Keratinocyte (primary cell): ENCODE data around the gene IL15. TPM values are rescaled to one million over a fixed set of nuclear protein-coding genes. Genes with fewer than 3 reads are reported as not detected.
"Not testable (repeated sequence)": the region's sequence is repeated elsewhere in the genome, so short reads cannot be mapped to it uniquely, and the experiment has no call there.

Experiments
- DNase-seq: peaks from one replicate; pipeline ENCODE4 v3.0.0-alpha.2; 2011; ENCODE audit warnings: low read depth, missing footprints, low spot score
- FAIRE-seq: peaks from 2 replicates; lab custom pipeline; 2011; peaks lifted over from hg19 to GRCh38; lab: Jason Lieb, UNC
- H2AFZ ChIP-seq: 2 replicates; pipeline ENCODE4 v1.6.0; 2012; ENCODE audit warnings: low read length, control low read depth, inconsistent platforms; ENCODE audit not compliant: control insufficient read depth
- H3K27ac ChIP-seq: 2 replicates; pipeline ENCODE4 v1.5.1; 2011; ENCODE audit warnings: low read length; ENCODE audit not compliant: control insufficient read depth, insufficient read depth
- H3K27me3 ChIP-seq: 3 replicates; pipeline ENCODE4 v1.6.0; 2011; ENCODE audit warnings: low read length; ENCODE audit not compliant: control insufficient read depth, insufficient read depth; ENCODE audit errors: extremely low read depth
- H3K36me3 ChIP-seq, 2 experiments: 2 replicates in 1 of 2; 3 replicates in 1 of 2; pipeline ENCODE4 v1.5.1; 2011; ENCODE audit warnings: low read length in 2 of 2, mild to moderate bottlenecking in 1 of 2; ENCODE audit not compliant: control insufficient read depth in 2 of 2, insufficient read depth in 2 of 2; ENCODE audit errors: extremely low read depth in 1 of 2
- H3K4me1 ChIP-seq: 3 replicates; pipeline ENCODE4 v1.5.1; 2011; ENCODE audit warnings: low read length; ENCODE audit not compliant: control insufficient read depth, insufficient read depth; ENCODE audit errors: extremely low read depth
- H3K4me2 ChIP-seq: 3 replicates; pipeline ENCODE4 v1.6.0; 2011; ENCODE audit warnings: low read depth, low read length; ENCODE audit not compliant: control insufficient read depth, insufficient read depth; ENCODE audit errors: extremely low read depth
- H3K4me3 ChIP-seq, 3 experiments: fragments of 200-600 bp in 1 of 3; sonication (generic) in 1 of 3; 2 replicates in 2 of 3; 3 replicates in 1 of 3; pipeline ENCODE4 v1.5.1; 2011 to 2016; ENCODE audit warnings: low read length in 3 of 3, mild to moderate bottlenecking in 3 of 3, control low read depth in 2 of 3, inconsistent platforms in 1 of 3, low read depth in 1 of 3, mixed read lengths in 1 of 3, mixed run types in 1 of 3, moderate library complexity in 1 of 3; ENCODE audit not compliant: control insufficient read depth in 2 of 3, insufficient read depth in 2 of 3; ENCODE audit errors: extremely low read depth in 1 of 3
- H3K79me2 ChIP-seq: 2 replicates; pipeline ENCODE4 v1.6.0; 2012; ENCODE audit warnings: low read length; ENCODE audit not compliant: control insufficient read depth, insufficient read depth
- H3K9ac ChIP-seq: 3 replicates; pipeline ENCODE4 v1.6.0; 2011; ENCODE audit warnings: low read length; ENCODE audit not compliant: control insufficient read depth, insufficient read depth; ENCODE audit errors: extremely low read depth
- H3K9me1 ChIP-seq: 3 replicates; pipeline ENCODE4 v1.6.0; 2011; ENCODE audit warnings: low read length; ENCODE audit not compliant: control insufficient read depth, insufficient read depth; ENCODE audit errors: extremely low read depth
- H3K9me3 ChIP-seq: 2 replicates; pipeline ENCODE4 v1.5.1; 2012; ENCODE audit warnings: low read depth, low read length; ENCODE audit not compliant: control insufficient read depth
- H4K20me1 ChIP-seq: 3 replicates; pipeline ENCODE4 v1.6.0; 2011; ENCODE audit warnings: low read length; ENCODE audit not compliant: control insufficient read depth, insufficient read depth; ENCODE audit errors: extremely low read depth
- EZH2 ChIP-seq: IDR thresholded peaks from one replicate; pipeline ENCODE4 v1.6.1; 2012; ENCODE audit warnings: inconsistent platforms, mild to moderate bottlenecking, low read length, moderate library complexity
- dilution Hi-C: fragments of 300-500 bp; cut with MboI; formaldehyde crosslinking; loops from one replicate; pipeline ENCODE4 v1.7.0; 2020; ENCODE audit warnings: low sequenced_read_pairs; ENCODE audit not compliant: extremely low pct_ligation_motif_present
- polyA plus RNA-seq, 5 experiments: library from polyadenylated mRNA; depleted of rRNA in 3 of 5; stranded (reverse) in 3 of 5; stranded (forward) in 1 of 5; unstranded in 1 of 5; fragments of >200 nt; gene quantifications; 1 replicate in 1 of 5; 2 replicates in 3 of 5; 3 replicates in 1 of 5; pipeline versions ENCODE4 v1.2.1 to v1.2.3, GENCODE V29; 2011 to 2012; ENCODE audit warnings: missing spikeins in 2 of 5, low read depth in 1 of 5, low replicate concordance in 1 of 5
- TF ChIP-seq, protein P1 (sequence below), 3 experiments: IDR thresholded peaks in 1 of 3; conservative IDR thresholded peaks in 1 of 3; optimal IDR thresholded peaks in 1 of 3; 2 replicates in 2 of 3; 3 replicates in 1 of 3; pipeline versions ENCODE3 to v1.5.1; 2011; ENCODE audit warnings: low read length in 3 of 3, mild to moderate bottlenecking in 3 of 3, moderate library complexity in 2 of 3, control low read depth in 1 of 3, inconsistent platforms in 1 of 3; ENCODE audit not compliant: insufficient read depth in 2 of 3; ENCODE audit errors: extremely low read depth in 1 of 3

The IL15 gene
- polyA plus RNA-seq, 1 donor (not counting 4 experiments of a cell fraction or from before 2014, with no cell fraction given), result 1.4 TPM

DNA sequence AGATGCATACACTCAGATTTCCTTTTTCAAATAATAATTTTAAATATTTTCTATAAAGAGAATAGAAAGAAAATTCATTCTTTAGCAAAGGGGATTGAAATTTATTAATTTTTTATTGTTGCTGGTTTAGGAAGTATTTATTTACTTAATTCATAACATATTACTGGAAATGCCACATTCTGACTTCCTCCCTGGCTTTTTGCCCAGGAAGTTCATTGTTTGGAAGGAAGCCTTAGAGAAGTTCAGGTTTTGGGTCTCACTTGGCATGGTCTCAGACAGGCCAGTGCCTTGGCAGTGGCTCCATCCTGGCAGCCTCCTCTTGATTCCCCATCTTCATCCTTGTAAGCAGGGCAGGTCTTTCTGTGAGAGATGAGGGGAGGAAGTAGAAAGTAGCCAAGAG is 50.5 kb downstream of the IL15 start:
- Histone ChIP-seq H3K79me2 (no peaks in the 10 kb centered on the region), H3K9ac (no peak overlapping the region), H3K36me3 (no peaks in the 10 kb centered on the region), H2AFZ (no peak overlapping the region), H3K9me1 (no peaks in the 10 kb centered on the region), H3K4me2 (no peak overlapping the region), H3K4me1 (no peaks in the 10 kb centered on the region), H3K4me3 (no peak overlapping the region), H3K9me3 (no peaks in the 10 kb centered on the region), H4K20me1 (no peaks in the 10 kb centered on the region), H3K27me3 (no peaks in the 10 kb centered on the region), H3K27ac (no peak overlapping the region)
- dilution Hi-C loops, result no loop called here
- DNase-seq, result no peak
- TF ChIP-seq, protein P1, sequence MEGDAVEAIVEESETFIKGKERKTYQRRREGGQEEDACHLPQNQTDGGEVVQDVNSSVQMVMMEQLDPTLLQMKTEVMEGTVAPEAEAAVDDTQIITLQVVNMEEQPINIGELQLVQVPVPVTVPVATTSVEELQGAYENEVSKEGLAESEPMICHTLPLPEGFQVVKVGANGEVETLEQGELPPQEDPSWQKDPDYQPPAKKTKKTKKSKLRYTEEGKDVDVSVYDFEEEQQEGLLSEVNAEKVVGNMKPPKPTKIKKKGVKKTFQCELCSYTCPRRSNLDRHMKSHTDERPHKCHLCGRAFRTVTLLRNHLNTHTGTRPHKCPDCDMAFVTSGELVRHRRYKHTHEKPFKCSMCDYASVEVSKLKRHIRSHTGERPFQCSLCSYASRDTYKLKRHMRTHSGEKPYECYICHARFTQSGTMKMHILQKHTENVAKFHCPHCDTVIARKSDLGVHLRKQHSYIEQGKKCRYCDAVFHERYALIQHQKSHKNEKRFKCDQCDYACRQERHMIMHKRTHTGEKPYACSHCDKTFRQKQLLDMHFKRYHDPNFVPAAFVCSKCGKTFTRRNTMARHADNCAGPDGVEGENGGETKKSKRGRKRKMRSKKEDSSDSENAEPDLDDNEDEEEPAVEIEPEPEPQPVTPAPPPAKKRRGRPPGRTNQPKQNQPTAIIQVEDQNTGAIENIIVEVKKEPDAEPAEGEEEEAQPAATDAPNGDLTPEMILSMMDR (optimal IDR thresholded peaks at IDR 0.05 in 1 of 3, IDR thresholded peaks at IDR 0.05 in 1 of 3, conservative IDR thresholded peaks at IDR 0.05 in 1 of 3; ENCODE audit: extremely low read depth in 1 of 3, insufficient read depth in 2 of 3, low read length in 3 of 3), result no peak
- no peak for TF ChIP-seq EZH2
- no peak for FAIRE-seq

DNA sequence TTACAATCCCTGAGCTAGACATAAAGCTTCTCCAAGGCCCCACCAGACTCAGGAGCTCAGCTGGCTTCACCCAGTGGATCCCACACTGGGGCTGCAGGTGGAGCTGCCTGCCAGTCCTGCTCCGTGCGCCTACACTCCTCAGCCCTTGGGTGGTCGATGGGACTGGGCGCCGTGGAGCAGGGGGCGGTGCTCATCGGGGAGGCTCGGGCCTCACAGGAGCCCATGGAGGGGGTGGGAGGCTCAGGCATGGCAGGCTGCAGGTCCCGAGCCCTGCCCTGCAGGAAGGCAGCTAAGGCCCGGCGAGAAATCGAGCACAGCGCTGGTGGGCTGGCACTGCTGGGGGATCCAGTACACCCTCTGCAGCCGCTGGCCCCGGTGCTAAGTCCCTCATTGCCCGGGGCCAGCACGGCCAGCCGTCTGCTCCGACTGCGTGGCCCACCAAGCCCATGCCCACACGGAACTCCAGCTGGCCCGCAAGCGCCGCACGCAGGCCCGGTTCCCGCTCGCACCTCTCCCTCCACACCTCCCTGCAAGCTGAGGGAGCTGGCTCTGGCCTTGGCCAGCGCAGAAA is 53.4 kb downstream of the IL15 start:
- H3K27ac ChIP-seq, H3K9ac ChIP-seq, H3K4me3 ChIP-seq, FAIRE-seq, H2AFZ ChIP-seq, H3K9me1 ChIP-seq, H3K27me3 ChIP-seq, H3K79me2 ChIP-seq, dilution Hi-C loops, DNase-seq, H4K20me1 ChIP-seq, H3K4me2 ChIP-seq, H3K9me3 ChIP-seq, H3K36me3 ChIP-seq, H3K4me1 ChIP-seq: not testable (repeated sequence)

DNA sequence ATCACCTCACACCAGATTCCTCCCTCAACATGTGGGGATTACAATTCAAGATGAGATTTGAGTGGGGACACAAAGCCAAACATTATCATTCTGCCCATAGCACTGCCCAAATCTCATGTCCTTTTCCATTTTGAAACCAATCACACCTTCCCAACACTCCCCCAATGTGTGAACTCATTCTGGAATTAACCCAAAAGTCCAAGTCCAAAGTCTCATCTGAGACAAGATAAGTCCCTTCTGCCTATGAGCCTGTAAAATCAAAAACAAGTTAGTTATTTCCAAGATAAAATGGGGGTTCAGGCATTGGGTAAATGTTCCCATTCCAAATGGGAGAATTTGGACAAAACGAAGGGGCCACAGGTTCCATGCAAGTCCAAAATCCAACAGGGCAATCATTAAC is 54.9 kb downstream of the IL15 start:
- H3K9ac ChIP-seq, DNase-seq, H3K4me2 ChIP-seq, H3K36me3 ChIP-seq, H3K27me3 ChIP-seq, H2AFZ ChIP-seq, H3K27ac ChIP-seq, H3K9me1 ChIP-seq, H4K20me1 ChIP-seq, dilution Hi-C loops, H3K4me3 ChIP-seq, FAIRE-seq, H3K4me1 ChIP-seq, H3K9me3 ChIP-seq, H3K79me2 ChIP-seq: not testable (repeated sequence)
